ENCODE measurements around the gene CEP192. TPM values are rescaled to one million over a fixed set of nuclear protein-coding genes. Genes with fewer than 3 reads are reported as not detected.

The CEP192 gene
- total RNA-seq, 2 donors from 2014 or later: 20.1 to 27.2 TPM

DNA sequence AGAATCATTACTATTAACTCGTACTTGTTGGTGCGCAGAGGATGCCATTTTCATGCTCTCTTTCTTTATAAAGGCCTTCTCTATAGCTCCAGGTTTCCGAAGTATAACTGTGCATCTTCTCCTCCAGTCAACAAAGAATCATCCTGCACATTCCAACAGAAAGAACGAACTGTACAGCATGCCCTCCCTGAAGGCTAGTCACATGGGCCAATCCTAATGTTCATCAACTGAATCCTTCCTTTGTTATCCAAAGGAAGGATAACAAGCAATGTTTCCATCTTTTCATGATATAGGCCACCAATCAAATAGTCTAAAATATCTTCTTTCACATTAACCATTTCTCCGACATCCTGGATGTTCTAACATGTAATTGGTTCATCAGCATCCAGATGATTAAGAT lies 160.5 kb downstream of the CEP192 start:
- Histone ChIP-seq H3K4me1 (ENCODE audit: control insufficient read depth in 1 of 2, low read depth in 2 of 2) (no peaks in the 10 kb centered on the region), H3K36me3 (no peaks in the 10 kb centered on the region), H3K9me3 (peaks cover 5% of the 10 kb centered on the region), H3K27me3 (replicated peaks; ENCODE audit: insufficient read depth) (no peaks in the 10 kb centered on the region), H3K27ac (no peak overlapping the region), H3K4me3 (no peak overlapping the region)
- ATAC-seq (ENCODE audit: insufficient number of reproducible peaks, low FRiP score, low read depth): no peak
- TF ChIP-seq, protein P1, sequence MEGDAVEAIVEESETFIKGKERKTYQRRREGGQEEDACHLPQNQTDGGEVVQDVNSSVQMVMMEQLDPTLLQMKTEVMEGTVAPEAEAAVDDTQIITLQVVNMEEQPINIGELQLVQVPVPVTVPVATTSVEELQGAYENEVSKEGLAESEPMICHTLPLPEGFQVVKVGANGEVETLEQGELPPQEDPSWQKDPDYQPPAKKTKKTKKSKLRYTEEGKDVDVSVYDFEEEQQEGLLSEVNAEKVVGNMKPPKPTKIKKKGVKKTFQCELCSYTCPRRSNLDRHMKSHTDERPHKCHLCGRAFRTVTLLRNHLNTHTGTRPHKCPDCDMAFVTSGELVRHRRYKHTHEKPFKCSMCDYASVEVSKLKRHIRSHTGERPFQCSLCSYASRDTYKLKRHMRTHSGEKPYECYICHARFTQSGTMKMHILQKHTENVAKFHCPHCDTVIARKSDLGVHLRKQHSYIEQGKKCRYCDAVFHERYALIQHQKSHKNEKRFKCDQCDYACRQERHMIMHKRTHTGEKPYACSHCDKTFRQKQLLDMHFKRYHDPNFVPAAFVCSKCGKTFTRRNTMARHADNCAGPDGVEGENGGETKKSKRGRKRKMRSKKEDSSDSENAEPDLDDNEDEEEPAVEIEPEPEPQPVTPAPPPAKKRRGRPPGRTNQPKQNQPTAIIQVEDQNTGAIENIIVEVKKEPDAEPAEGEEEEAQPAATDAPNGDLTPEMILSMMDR (IDR thresholded peaks at IDR 0.05): no peak
- DNase-seq (ENCODE audit: low spot score): no peak

DNA sequence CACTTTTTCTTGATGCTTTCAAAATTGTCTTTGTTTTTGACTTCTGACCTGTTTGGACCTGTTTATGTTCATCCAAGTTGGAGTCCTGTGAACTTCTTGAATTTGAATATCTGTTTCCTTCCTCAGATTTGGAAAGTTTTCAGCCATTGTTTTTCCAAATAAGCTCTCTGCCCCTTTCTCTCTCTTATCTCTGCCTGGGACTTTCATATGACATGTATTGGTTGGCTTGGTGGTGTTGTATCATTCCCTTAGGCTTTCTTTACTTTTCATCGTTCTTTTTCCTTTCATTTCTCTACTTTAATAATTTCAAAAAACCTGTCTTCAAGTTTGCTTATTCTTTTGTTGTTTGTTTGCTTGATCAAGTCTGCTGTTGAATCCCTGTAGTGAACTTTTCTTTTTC lies 167.3 kb downstream of the CEP192 start:
- no peaks in the 10 kb centered on the region for H3K36me3 ChIP-seq

DNA sequence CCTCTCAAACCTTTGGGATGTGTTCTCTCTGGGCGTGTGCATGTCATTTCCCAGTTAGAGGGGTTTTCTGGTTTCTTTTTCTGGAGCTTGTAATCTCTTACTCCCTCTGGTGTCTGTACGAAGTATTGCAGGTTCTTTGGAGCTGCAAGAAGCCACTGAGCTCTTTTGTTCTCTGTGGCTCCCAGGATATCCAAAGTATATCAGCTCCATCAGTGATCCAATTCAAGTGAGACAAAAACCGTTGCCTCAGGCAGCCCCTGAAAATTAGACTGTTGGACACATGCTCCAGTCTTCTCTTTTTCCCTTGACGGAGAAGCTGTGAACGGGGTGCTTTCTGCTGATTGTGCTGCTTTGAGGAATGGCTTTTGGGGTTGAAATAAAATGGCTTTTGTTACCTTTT lies 168.4 kb downstream of the CEP192 start:
- no peak overlapping the region for H3K27ac ChIP-seq
- H3K4me3 ChIP-seq: no peak overlapping the region
- TF ChIP-seq, protein P1 (IDR thresholded peaks at IDR 0.05): peak; percentile 70
- H3K36me3 ChIP-seq: no peaks in the 10 kb centered on the region
- H3K9me3 ChIP-seq: peaks cover 16% of the 10 kb centered on the region
- ATAC-seq (ENCODE audit: insufficient number of reproducible peaks, low FRiP score, low read depth): no peak
- no peaks in the 10 kb centered on the region for H3K27me3 ChIP-seq (replicated peaks; ENCODE audit: insufficient read depth)
- no peaks in the 10 kb centered on the region for H3K4me1 ChIP-seq (ENCODE audit: control insufficient read depth in 1 of 2, low read depth in 2 of 2)
- no peak for DNase-seq (ENCODE audit: low spot score)

More for the DNA sequence above, 167.3 kb downstream of the CEP192 start:
- no peak overlapping the region for H3K27ac ChIP-seq
- H3K4me3 ChIP-seq: no peak overlapping the region
- no peaks in the 10 kb centered on the region for H3K4me1 ChIP-seq (ENCODE audit: control insufficient read depth in 1 of 2, low read depth in 2 of 2)
- H3K27me3 ChIP-seq (replicated peaks; ENCODE audit: insufficient read depth): no peaks in the 10 kb centered on the region
- TF ChIP-seq, protein P1 (IDR thresholded peaks at IDR 0.05): no peak
- DNase-seq (ENCODE audit: low spot score): no peak
- no peak for ATAC-seq (ENCODE audit: insufficient number of reproducible peaks, low FRiP score, low read depth)
- H3K9me3 ChIP-seq: peaks cover 16% of the 10 kb centered on the region

DNA sequence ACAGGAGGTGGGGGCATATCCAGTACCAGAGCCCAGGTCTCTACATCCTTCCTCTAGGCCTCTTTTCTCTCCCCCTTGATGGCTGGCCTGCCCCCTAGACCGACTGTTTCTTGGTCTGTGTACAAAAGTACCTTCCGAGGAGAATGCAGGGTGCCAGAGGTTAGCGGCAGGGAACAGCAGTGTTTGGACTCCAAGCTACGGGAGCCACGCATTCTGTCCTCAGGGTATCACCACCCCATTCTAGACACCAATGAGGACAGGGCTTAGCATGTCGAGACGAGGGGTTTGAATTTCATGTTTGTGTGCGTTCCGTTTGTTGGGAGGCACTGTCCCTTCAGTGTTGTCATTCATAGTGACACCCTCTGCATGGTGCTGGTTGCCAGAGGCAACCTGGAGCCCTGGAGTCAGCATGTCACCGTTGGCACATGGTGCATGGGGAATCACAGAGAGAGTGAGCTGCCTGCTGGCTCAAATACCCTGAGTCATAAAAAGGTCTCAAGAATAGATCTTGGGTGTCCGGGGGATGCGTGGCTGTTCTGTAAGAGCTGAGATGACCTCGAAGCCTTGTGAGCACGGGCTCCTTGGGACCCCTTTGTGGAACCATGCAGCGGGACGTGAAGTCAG lies 170.2 kb downstream of the CEP192 start:
- H3K4me1 ChIP-seq (ENCODE audit: control insufficient read depth in 1 of 2, low read depth in 2 of 2): no peaks in the 10 kb centered on the region
- no peaks in the 10 kb centered on the region for H3K36me3 ChIP-seq
- no peak overlapping the region for H3K27ac ChIP-seq
- no peak for ATAC-seq (ENCODE audit: insufficient number of reproducible peaks, low FRiP score, low read depth)
- no peaks in the 10 kb centered on the region for H3K27me3 ChIP-seq (replicated peaks; ENCODE audit: insufficient read depth)
- no peak overlapping the region for H3K4me3 ChIP-seq
- TF ChIP-seq, protein P1 (IDR thresholded peaks at IDR 0.05): no peak
- peaks cover 13% of the 10 kb centered on the region for H3K9me3 ChIP-seq
- no peak for DNase-seq (ENCODE audit: low spot score)

DNA sequence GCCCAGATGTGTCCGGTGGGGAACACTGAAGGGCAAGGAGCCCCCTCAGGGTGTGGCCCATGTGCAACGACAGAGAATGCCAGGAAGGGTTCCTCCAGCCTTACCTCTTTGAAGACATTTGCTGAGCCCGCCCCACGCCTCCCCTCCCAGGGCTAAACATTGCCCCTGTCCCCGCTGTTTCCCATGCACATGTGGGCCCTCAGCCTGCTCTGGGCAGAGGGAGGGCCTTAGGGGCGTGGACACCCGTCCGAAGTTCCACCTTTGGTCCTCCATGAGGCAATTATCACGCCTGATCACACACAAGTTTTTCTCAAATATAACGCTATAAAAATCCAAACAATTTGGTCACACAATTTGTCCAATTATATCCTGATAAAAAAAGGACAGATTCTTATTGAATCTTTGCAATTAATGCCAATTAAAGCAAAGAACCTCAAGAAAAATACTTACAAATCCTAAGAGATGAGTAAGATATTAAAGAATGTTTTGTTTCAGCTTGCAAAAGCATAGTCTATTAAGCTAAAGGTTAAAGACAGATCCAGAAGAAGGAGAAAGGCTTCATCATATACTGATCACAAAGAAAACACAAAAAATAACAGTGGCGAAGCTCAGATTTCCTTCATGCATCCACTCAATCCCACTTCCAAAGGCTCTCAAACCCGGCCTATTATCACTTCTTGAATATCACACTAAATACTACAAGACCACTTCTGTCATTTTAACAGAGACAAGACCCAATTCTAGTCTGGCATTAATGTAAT lies 172.2 kb downstream of the CEP192 start:
- Histone ChIP-seq H3K4me1 (ENCODE audit: control insufficient read depth in 1 of 2, low read depth in 2 of 2) (no peaks in the 10 kb centered on the region), H3K9me3 (peaks cover 2% of the 10 kb centered on the region), H3K36me3 (no peaks in the 10 kb centered on the region), H3K27me3 (replicated peaks; ENCODE audit: insufficient read depth) (no peaks in the 10 kb centered on the region), H3K27ac (no peak overlapping the region), H3K4me3 (no peak overlapping the region)
- ATAC-seq (ENCODE audit: insufficient number of reproducible peaks, low FRiP score, low read depth): no peak
- TF ChIP-seq, protein P1 (IDR thresholded peaks at IDR 0.05): no peak
- no peak for DNase-seq (ENCODE audit: low spot score)
